Fibroblast of lung (primary cell): ENCODE data around the gene RGL2. TPM values are rescaled to one million over a fixed set of nuclear protein-coding genes. Genes with fewer than 3 reads are reported as not detected.

ENCODE experiments used
- DNase-seq, 2 donors: peaks; one replicate each; pipeline versions ENCODE4 v3.0.0 to v3.0.0-alpha.2; 2010; ENCODE audit warnings: low read depth in 2 of 2
- H2AFZ ChIP-seq: 2 replicates; pipeline ENCODE4 v1.5.1; 2012; ENCODE audit warnings: low read length, control low read depth, inconsistent platforms
- H3K27ac ChIP-seq: 2 replicates; pipeline ENCODE4 v1.5.1; 2011; ENCODE audit warnings: low read length, control low read depth; ENCODE audit not compliant: insufficient read depth
- H3K27me3 ChIP-seq: 2 replicates; pipeline ENCODE4 v1.5.1; 2011; ENCODE audit warnings: mild to moderate bottlenecking, low read length; ENCODE audit not compliant: control insufficient read depth, insufficient read depth
- H3K36me3 ChIP-seq: 2 replicates; pipeline ENCODE4 v1.5.1; 2011; ENCODE audit warnings: low read length; ENCODE audit not compliant: control insufficient read depth, insufficient read depth
- H3K4me1 ChIP-seq: 2 replicates; pipeline ENCODE4 v1.5.1; 2011; ENCODE audit warnings: low read length; ENCODE audit not compliant: control insufficient read depth, insufficient read depth; ENCODE audit errors: extremely low read depth
- H3K4me2 ChIP-seq: 2 replicates; pipeline ENCODE4 v1.5.1; 2011; ENCODE audit warnings: low read length, control low read depth; ENCODE audit not compliant: insufficient read depth; ENCODE audit errors: extremely low read depth
- H3K4me3 ChIP-seq, 4 experiments: fragments of 200-600 bp in 1 of 4; sonication (generic) in 1 of 4; replicated peaks in 1 of 4; 2 replicates each; pipeline ENCODE4 v1.5.1; 2011 to 2016; ENCODE audit warnings: low read length in 4 of 4, low read depth in 3 of 4, mild to moderate bottlenecking in 3 of 4, control low read depth in 2 of 4, inconsistent platforms in 1 of 4, mixed read lengths in 1 of 4; ENCODE audit not compliant: insufficient read depth in 1 of 4; ENCODE audit errors: control extremely low read depth in 1 of 4
- H3K79me2 ChIP-seq: 2 replicates; pipeline ENCODE4 v1.5.1; 2012; ENCODE audit warnings: mild to moderate bottlenecking, low read length, inconsistent platforms; ENCODE audit not compliant: control insufficient read depth, insufficient read depth
- H3K9ac ChIP-seq: 2 replicates; pipeline ENCODE4 v1.5.1; 2011; ENCODE audit warnings: mild to moderate bottlenecking, low read length, control low read depth; ENCODE audit not compliant: insufficient read depth
- H3K9me3 ChIP-seq: 2 replicates; pipeline ENCODE4 v1.5.1; 2012; ENCODE audit warnings: low read depth, low read length; ENCODE audit not compliant: control insufficient read depth, insufficient read depth
- H4K20me1 ChIP-seq: 2 replicates; pipeline ENCODE4 v1.5.1; 2011; ENCODE audit warnings: low read length; ENCODE audit not compliant: control insufficient read depth, insufficient read depth; ENCODE audit errors: extremely low read depth
- EZH2 ChIP-seq: IDR thresholded peaks from 2 replicates; pipeline ENCODE4 v1.5.1; 2012; ENCODE audit warnings: low read length, control low read depth, mild to moderate bottlenecking; ENCODE audit errors: missing control alignments
- polyA plus RNA-seq, 2 donors: library from polyadenylated mRNA; depleted of rRNA in 1 of 2; stranded (reverse) in 1 of 2; unstranded in 1 of 2; fragments of >200 nt; gene quantifications; 2 replicates each; pipeline ENCODE4 v1.2.1, GENCODE V29; 2011 to 2012; ENCODE audit warnings: missing spikeins in 1 of 2
- total RNA-seq: library from RNA; depleted of rRNA; stranded (reverse); fragments of >200 nt; gene quantifications from 2 replicates; pipeline ENCODE4 v1.2.1, GENCODE V29; 2014
- TF ChIP-seq, protein P1 (sequence below), 2 donors: IDR thresholded peaks in 1 of 2; conservative IDR thresholded peaks in 1 of 2; 1 replicate in 1 of 2; 2 replicates in 1 of 2; pipeline ENCODE4 v1.5.1; 2011 to 2012; ENCODE audit warnings: low read length in 2 of 2, control low read depth in 1 of 2, inconsistent platforms in 1 of 2, low read depth in 1 of 2, mild to moderate bottlenecking in 1 of 2

The RGL2 gene
- total and polyA plus RNA-seq, 2 donors (not counting 1 experiment from before 2014, with no cell fraction given): 17.4 to 22.8 TPM

DNA sequence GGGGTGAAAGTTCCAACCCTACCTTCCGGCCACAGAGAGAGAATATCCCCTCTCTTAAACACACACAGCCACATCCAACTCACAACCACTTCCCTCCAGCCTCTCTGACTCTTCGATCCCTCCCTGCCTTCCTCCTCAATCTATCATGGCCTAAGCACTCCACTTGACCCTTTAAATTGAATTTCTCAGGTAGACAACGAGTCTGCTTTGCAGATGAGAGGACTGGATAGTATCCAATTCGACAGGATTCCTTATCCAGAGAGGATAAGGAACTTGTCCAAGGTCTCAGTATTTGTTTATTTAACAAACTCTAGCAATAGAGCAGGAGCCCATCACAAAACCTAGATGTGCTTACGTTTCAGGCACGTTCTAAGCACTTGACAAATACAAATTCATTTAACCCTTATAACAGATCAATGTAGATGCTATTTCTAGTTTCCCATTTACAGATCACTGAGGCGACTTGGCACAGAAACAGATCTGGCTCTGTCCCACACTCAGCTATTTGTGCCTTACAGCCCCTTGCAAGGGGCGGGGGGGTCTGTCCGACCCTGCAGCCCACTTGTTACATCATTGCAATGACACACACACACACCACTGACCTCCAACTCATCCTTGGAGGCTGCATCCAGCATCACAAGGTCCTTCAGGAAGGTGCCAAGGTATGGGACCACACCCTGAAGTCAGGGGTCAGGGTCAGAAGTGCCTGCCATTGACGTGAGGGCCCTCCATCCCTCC is 4.5 kb downstream of the RGL2 start:
- TF ChIP-seq EZH2: no peak
- TF ChIP-seq, protein P1, sequence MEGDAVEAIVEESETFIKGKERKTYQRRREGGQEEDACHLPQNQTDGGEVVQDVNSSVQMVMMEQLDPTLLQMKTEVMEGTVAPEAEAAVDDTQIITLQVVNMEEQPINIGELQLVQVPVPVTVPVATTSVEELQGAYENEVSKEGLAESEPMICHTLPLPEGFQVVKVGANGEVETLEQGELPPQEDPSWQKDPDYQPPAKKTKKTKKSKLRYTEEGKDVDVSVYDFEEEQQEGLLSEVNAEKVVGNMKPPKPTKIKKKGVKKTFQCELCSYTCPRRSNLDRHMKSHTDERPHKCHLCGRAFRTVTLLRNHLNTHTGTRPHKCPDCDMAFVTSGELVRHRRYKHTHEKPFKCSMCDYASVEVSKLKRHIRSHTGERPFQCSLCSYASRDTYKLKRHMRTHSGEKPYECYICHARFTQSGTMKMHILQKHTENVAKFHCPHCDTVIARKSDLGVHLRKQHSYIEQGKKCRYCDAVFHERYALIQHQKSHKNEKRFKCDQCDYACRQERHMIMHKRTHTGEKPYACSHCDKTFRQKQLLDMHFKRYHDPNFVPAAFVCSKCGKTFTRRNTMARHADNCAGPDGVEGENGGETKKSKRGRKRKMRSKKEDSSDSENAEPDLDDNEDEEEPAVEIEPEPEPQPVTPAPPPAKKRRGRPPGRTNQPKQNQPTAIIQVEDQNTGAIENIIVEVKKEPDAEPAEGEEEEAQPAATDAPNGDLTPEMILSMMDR (conservative IDR thresholded peaks at IDR 0.05 in 1 of 2, IDR thresholded peaks at IDR 0.05 in 1 of 2; ENCODE audit: low read depth in 1 of 2, low read length in 2 of 2): no peak

DNA sequence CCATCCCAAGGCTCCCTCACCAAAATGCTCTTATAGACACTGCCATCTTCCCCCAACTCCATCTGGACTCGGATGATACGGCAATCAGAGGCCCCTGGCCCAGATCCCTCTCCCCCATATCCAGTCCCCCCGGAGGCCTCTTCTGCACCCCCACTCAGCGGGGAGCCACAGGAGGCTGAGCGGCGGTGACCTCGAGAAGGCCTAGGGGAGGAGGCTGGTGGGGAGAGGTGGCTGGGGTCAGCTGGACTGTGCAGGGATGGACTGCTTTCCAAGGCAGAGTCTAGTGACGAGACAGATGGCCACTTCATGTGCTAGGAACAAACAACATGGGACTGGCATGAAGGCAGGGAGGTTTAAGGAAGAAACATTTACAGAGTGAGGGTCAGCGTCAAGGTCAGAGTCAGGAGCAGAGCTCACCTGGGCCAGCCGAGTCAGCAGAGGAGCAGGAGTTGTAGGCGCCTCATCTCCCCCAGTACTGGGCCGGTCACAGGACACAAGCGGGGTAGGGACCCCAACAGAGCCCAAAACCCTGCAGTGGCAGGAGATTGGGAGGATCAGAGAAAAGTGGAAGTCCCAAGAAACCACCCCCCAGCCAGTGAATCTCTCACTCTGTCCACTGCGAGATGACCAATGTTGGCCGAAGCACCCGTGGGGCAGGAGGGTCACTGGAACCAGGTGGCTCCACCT is 5.6 kb downstream of the RGL2 start:
- H4K20me1 ChIP-seq: no peaks in the 10 kb centered on the region
- TF ChIP-seq, protein P1 (conservative IDR thresholded peaks at IDR 0.05 in 1 of 2, IDR thresholded peaks at IDR 0.05 in 1 of 2; ENCODE audit: low read depth in 1 of 2, low read length in 2 of 2): no peak
- no peak for TF ChIP-seq EZH2
- no peak overlapping the region for H3K4me2 ChIP-seq
- DNase-seq: no peak
- no peak overlapping the region for H3K9ac ChIP-seq
- peaks cover 20% of the 10 kb centered on the region for H3K79me2 ChIP-seq
- H2AFZ ChIP-seq: no peak overlapping the region
- no peak overlapping the region for H3K4me3 ChIP-seq
- H3K9me3 ChIP-seq: no peaks in the 10 kb centered on the region
- peaks cover 17% of the 10 kb centered on the region for H3K36me3 ChIP-seq
- H3K27ac ChIP-seq: no peak overlapping the region
- no peaks in the 10 kb centered on the region for H3K27me3 ChIP-seq
- peaks cover 10% of the 10 kb centered on the region for H3K4me1 ChIP-seq

More for the DNA sequence above, 4.5 kb downstream of the RGL2 start:
- Histone ChIP-seq H3K27ac (no peak overlapping the region), H3K36me3 (peaks cover 17% of the 10 kb centered on the region), H3K27me3 (no peaks in the 10 kb centered on the region), H3K4me3 (no peak overlapping the region), H3K79me2 (peaks cover 12% of the 10 kb centered on the region), H4K20me1 (no peaks in the 10 kb centered on the region), H3K4me2 (no peak overlapping the region), H3K9ac (no peak overlapping the region), H3K9me3 (no peaks in the 10 kb centered on the region), H3K4me1 (peaks cover 9% of the 10 kb centered on the region), H2AFZ (no peak overlapping the region)
- DNase-seq: no peak

DNA sequence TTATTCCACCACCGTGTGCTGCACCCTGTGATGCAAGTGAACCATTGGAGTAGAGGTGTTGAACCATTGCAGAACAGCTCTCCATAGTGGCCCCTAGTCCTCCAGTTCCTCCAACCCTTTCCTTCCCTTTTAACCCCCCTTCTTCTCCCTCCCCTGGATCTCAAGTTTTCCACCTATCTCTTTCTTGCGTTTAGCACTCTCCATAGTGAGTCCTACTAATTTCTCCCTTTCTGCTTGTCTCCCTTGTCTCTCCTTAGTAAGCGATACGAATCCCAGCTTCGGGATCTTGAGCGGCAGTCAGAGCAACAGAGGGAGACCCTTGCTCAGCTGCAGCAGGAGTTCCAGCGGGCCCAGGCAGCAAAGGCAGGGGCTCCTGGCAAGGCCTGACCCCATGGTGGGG is 8.3 kb downstream of the RGL2 start:
- Histone ChIP-seq H4K20me1 (no peaks in the 10 kb centered on the region), H3K79me2 (peaks cover 31% of the 10 kb centered on the region)
- no peak for DNase-seq

More for the DNA sequence above, 8.3 kb downstream of the RGL2 start:
- Histone ChIP-seq H3K4me3 (peak overlapping the region; percentile 86 to 99 (median 94)), H3K9me3 (no peaks in the 10 kb centered on the region), H3K27ac (peak overlapping the region; percentile 75), H3K4me1 (peaks cover 11% of the 10 kb centered on the region), H3K27me3 (no peaks in the 10 kb centered on the region), H3K9ac (peak overlapping the region; percentile 73), H3K36me3 (peaks cover 29% of the 10 kb centered on the region), H3K4me2 (peak overlapping the region; percentile 100), H2AFZ (no peak overlapping the region)
- TF ChIP-seq EZH2: no peak
- TF ChIP-seq, protein P1 (conservative IDR thresholded peaks at IDR 0.05 in 1 of 2, IDR thresholded peaks at IDR 0.05 in 1 of 2; ENCODE audit: low read depth in 1 of 2, low read length in 2 of 2): no peak
